Gastrocnemius medialis (tissue), 4 donors: ENCODE data around the gene RYR1.

ENCODE experiments used
- POLR2A ChIP-seq, 2 donors: fragments of 450-650 bp; IDR thresholded peaks; one replicate each; pipeline ENCODE4 v1.6.1; 2017; ENCODE audit warnings: antibody characterized with exemption in 2 of 2, mild to moderate bottlenecking in 2 of 2, moderate library complexity in 2 of 2
- TF ChIP-seq, protein P1 (sequence below), 5 experiments: fragments of 450-650 bp in 3 of 5; fragments of 200-600 bp in 2 of 5; sonication (generic) in 2 of 5; IDR thresholded peaks in 4 of 5; conservative IDR thresholded peaks in 1 of 5; 1 replicate in 4 of 5; 2 replicates in 1 of 5; pipeline ENCODE4 v1.5.1; 2016 to 2019; ENCODE audit warnings: antibody characterized with exemption in 5 of 5, mild to moderate bottlenecking in 3 of 5, moderate library complexity in 3 of 5

DNA sequence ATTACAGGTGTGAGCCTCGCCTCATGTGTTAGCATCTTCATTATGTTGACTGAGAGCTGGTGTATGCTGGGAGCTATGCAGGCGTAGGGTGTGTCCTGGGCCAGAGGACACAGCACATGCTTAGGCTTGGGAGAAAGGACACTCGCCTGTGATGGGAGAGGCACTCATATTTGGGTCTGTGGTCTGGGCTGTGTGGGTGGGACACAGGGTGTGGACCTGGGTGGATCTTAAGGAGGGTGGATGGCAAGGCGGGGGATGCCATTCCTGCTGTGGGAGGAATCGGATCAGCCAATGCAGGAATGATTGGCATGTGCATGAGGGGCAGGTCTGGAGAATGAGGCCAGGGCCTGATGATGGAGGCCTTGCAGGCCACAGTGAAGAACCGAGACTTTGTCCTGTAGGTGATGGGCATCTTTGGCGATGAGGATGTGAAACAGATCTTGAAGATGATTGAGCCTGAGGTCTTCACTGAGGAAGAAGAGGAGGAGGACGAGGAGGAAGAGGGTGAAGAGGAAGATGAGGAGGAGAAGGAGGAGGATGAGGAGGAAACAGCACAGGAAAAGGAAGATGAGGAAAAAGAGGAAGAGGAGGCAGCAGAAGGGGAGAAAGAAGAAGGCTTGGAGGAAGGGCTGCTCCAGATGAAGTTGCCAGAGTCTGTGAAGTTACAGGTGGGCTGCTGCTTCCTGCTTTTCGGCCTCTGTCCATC is 55.4 kb downstream of the RYR1 start:
- TF ChIP-seq, protein P1, sequence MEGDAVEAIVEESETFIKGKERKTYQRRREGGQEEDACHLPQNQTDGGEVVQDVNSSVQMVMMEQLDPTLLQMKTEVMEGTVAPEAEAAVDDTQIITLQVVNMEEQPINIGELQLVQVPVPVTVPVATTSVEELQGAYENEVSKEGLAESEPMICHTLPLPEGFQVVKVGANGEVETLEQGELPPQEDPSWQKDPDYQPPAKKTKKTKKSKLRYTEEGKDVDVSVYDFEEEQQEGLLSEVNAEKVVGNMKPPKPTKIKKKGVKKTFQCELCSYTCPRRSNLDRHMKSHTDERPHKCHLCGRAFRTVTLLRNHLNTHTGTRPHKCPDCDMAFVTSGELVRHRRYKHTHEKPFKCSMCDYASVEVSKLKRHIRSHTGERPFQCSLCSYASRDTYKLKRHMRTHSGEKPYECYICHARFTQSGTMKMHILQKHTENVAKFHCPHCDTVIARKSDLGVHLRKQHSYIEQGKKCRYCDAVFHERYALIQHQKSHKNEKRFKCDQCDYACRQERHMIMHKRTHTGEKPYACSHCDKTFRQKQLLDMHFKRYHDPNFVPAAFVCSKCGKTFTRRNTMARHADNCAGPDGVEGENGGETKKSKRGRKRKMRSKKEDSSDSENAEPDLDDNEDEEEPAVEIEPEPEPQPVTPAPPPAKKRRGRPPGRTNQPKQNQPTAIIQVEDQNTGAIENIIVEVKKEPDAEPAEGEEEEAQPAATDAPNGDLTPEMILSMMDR (IDR thresholded peaks at IDR 0.05 in 4 of 5, conservative IDR thresholded peaks at IDR 0.05 in 1 of 5) = no peak
- no peak for TF ChIP-seq POLR2A (IDR thresholded peaks at IDR 0.05)
